Fibroblast of skin of right quadriceps (primary cell): ENCODE data around the gene GLIPR1L2.
A peak's percentile ranks its signal among the peaks of the same experiment; 100 is the strongest.
"Not testable (repeated sequence)": the region's sequence is repeated elsewhere in the genome, so short reads cannot be mapped to it uniquely, and the experiment has no call there.

ENCODE experiments used
- DNase-seq: peaks from one replicate; pipeline ENCODE4 v3.0.0-alpha.2; 2013

Gene GLIPR1L2

GRCh38 chr12:75390899-75391538 lies at the start of gene GLIPR1L2:
Gene GLIPR1L2, plus strand, starts transcription at chr12:75391089. Its CDS starts 28 bp downstream, at chr12:75391117.
- peak; percentile 97 for DNase-seq

GRCh38 chr12:75341873-75342272 lies 49.0 kb upstream of the GLIPR1L2 start:
- no peak for DNase-seq

DNA sequence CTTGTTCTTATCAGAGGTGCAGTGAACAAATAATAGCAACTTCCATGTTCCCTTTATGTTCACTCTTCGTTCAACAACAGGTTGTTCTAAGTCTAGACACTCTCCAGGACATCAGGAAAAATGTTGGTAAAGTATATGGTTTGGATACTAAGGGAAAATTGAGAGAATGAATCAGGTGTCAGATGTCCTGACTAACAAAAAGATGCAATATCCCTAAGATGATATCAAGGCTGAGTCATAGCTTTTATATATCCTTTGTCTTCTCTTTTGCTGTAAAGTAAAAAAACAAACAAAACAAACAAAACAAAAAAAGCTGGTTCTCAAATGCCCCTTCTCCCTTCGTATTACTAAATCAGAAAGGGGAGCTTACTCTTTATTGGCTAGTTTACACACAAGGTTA lies 45.4 kb upstream of the GLIPR1L2 start:
- no peak for DNase-seq

DNA sequence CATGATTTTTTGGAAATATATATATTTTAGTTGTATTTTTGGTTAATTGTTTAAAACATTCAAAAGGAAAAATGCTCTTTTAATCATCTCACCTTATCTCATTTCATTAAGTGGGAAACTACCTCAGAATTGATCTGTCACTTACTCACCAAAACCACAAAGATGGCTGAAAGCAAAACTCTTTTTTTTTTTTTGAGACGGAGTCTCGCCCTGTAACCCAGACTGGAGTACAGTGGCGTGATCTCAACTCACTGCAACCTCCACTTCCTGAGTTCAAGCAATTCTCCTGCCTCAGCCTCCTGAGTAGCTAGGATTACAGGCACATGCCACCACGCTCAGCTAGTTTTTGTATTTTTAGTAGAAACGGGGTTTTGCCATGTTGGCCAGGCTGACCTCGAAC lies 44.7 kb upstream of the GLIPR1L2 start:
- DNase-seq: not testable (repeated sequence)

GRCh38 chr12:75349946-75350345 lies 40.9 kb upstream of the GLIPR1L2 start:
- DNase-seq: no peak

GRCh38 chr12:75350413-75350812 lies 40.5 kb upstream of the GLIPR1L2 start:
- DNase-seq: no peak

DNA sequence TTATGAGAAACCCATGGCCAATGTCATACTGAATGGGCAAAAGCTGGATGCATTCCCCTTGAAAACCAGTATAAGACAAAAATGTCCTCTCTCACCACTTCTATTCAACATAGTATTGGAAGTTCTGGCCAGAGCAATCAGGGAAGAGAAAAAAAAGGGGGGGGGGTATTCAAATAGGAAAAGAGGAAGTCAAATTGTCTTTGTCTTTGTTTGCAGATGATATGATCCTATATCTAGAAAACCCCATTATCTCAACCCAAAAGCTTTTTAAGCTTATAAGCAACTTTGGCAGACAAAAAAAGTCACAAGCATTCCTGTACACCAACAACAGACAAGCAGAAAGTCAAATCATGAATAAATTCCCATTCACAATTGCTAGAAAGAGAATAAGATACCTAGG lies 36.9 kb upstream of the GLIPR1L2 start:
- DNase-seq: no peak

DNA sequence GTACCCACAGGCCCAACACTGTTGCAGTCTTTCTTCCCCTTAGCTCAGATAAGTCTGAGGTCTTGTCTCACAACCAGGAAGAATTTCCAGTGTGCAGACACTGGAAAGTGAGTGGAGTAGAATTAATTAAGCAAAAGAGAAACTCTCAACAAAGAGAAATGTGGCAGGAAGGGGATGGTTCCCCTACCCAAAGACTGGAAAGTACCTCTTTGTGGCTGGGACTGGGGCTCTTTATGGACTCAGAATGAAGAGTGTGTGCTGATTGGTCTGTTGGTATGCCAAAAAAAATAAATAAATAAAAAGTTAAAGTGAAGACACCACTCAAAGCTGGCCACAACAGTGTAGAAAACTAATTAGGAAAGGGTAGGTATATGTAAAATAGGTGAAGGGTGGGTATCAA lies 30.0 kb upstream of the GLIPR1L2 start:
- DNase-seq: no peak

DNA sequence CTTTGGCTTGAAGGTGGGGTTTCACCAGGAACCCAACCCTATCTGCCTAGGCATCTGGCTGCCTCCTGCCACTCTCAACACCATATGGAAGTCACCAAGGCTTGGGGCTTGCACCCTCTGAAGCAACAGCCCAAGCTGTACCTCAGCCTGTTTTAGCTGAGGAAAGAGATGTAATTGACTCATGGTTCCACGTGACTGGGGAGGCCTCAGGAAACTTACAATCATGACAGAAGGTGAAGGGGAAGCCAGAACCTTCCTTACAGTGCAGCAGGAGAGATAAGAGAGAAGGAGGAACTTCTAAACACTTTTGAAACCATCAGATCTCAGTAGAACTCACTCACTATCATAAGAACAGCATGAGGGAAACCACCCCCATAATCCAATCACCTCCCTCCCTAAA lies 29.5 kb upstream of the GLIPR1L2 start:
- no peak for DNase-seq

- DNase-seq: peak; percentile 73
These were observed 26.0 kb upstream of the GLIPR1L2 start for GRCh38 chr12:75364919-75365318.

DNA sequence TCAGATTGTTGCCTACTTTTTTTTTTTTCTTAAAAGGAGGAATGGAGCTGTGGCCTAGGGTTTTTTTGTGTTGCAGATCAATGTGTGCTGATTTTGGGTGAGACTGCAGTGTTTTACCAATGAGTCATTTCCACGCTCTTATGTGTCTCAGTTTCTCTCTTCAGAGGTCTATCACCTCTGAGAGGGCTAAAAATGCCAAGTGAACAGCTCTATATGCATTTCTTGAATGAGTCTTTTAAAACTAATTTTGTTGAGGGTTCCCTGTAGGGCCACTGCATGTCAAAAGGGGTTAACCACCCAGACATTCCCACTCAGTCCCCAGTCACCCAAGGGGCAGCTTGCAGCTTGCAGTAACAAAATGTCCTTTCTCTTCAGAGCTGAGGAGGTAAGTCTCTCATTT lies 24.3 kb upstream of the GLIPR1L2 start:
- peak; percentile 15 for DNase-seq

GRCh38 chr12:75374971-75375370 lies 15.9 kb upstream of the GLIPR1L2 start:
- no peak for DNase-seq

DNA sequence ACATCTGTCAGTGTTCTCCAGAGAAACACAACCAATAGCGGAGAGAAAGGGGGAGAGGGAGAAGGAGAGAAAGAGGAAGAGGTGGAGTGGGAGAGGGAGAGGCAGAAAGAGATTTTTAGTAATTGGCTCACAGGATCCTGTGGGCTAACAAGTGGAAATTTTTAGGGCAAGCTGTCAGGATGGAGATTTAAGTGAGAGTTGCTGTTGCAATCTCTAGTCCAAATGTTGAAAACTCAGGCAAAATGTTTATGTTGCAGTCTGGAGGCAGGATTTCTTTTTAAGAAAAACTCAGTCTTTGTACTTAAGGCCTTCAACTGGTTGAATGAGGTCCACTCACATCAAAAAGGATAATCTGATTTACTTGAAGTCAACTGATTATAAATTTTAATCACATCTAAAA lies 12.5 kb upstream of the GLIPR1L2 start:
- peak; percentile 16 for DNase-seq

DNA sequence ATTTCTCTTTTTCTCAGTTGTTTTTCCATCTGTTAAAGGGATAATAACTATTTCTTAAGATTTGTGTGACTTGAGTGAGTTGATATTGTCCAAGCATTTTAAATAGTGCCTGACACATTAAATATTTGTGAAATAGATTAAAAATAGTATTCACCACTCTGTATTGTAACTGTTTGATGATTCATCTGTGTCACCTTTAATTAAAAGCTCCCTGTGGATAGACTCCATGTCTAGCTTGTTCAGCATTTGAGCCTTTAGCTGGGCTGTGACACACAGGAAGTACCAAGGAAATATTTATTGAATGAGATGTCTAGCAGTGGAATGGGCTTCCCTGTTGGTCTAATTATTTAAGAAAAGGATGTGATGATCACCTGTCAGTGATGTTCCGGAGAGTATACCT lies 1.8 kb upstream of the GLIPR1L2 start:
- DNase-seq: peak; percentile 72

DNA sequence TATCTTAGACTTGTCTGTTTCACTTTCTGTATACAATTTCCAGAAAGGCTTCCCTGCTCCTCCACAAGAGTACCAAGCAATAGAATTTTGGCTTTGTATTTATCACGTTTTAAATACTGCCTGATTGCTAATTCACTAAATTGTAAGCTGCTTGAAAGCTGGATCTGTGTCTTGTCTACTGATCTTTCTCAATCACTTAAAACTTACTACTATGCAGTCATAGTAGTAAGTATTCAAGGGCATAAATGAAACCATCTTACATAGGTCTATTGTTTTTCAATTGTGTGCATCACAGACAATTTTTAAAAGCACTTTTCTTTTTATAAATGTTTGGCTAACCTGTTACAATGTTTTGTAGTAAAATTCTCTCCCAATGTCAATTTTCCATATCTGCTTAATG lies 1.2 kb upstream of the GLIPR1L2 start:
- DNase-seq: no peak

- DNase-seq: no peak
These were observed 562 bp upstream of the GLIPR1L2 start for GRCh38 chr12:75390156-75390898.

- DNase-seq: no peak
These were observed 13.3 kb downstream of the GLIPR1L2 start for GRCh38 chr12:75404231-75404630.

DNA sequence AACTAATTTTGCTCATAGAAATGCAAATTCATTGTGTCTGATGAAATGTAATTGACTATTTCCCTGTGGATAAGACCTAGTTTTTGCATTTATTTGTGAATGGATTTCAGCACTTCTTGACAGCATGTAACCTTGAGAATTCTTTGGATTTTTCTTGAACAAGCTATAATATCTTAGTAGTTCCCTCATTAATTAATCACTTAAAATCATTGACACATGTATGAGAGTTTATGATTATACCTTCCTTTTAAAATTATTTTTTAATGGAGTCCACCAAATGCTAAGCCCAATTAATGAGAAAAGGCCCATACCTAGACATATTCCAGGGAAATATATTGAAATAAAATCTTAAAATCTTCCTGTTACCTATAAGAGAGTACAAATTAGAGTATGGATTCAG lies 16.8 kb downstream of the GLIPR1L2 start:
- DNase-seq: no peak

DNA sequence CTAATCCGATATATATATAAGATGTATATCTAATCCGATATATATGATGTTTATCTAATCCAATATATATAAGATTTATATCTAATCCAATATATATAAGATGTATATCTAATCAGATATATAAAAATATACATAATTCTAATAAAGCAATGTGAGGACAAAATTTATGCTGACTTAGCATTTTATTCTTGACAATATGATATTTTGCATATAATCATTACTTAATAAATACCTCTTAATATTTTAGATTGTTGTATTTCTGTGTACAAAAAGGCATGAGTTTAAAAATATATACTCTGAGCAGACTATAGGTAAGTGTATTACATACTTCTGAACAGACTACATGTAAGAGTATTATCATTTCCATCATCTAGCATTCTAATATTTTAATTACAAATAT lies 18.9 kb downstream of the GLIPR1L2 start:
- DNase-seq: no peak

DNA sequence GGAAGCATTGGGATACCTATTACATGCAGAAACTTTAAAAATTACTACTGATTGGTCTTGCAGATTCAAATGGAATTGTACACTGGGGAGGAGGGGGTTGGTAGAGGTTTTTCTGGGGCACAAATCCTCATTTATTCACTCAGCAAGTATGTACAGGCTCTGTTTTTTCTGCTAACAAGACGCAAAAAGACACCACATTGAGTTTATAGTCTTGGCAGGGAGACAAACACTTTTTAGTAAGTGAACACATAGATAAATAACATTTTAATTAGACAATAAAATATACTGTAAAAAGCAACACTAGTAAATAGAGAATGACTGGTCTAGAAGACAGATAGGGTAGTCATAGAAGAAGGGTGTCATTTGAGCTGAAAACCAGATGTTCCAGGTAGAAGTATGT lies 23.8 kb downstream of the GLIPR1L2 start:
- DNase-seq: peak; percentile 44

GRCh38 chr12:75419841-75420240 lies 29.0 kb downstream of the GLIPR1L2 start:
- no peak for DNase-seq

- DNase-seq: no peak
These were observed 36.6 kb downstream of the GLIPR1L2 start for GRCh38 chr12:75427491-75427890.

DNA sequence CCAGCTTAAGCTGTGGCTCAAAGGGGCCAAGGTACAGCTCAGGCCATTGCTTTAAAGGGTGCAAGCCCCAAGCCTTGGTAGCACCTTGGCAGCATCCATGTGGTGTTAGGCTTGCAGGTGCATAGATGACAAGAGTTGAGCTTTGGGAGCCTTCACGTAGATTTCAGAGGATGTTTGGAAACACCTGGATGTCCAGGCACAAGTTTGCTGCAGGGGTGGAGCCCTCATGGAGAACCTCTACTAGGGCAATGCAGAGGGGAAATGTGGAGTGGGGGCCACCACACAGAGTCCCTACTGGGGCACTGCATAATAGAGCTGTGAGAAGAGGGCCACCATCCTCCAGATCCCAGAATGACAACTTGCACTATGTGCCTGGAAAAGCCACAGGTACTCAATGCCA lies 37.9 kb downstream of the GLIPR1L2 start:
- DNase-seq: no peak

- DNase-seq: no peak
These were observed 42.0 kb downstream of the GLIPR1L2 start for GRCh38 chr12:75432924-75433323.

GRCh38 chr12:75437564-75437963 lies 46.7 kb downstream of the GLIPR1L2 start:
- DNase-seq: no peak
